WTC11 (cell line): ENCODE measurements around the gene ETV3. TPM values are rescaled to one million over a fixed set of nuclear protein-coding genes. Genes with fewer than 3 reads are reported as not detected.

ENCODE experiments used
- ATAC-seq: fragments of 200-7000 bp; cut with Tn5 transposase; 2 replicates; pipeline ENCODE4 v1.10.0; 2021; ENCODE audit warnings: mild to moderate bottlenecking, moderate library complexity
- CTCF ChIA-PET: fragments of 300-600 bp; sonication (Branson Sonifier 250); formaldehyde crosslinking; loops from one replicate; lab custom pipeline; 2021; ENCODE audit warnings: antibody characterized with exemption; lab: Charles Lee
- POLR2A ChIA-PET: fragments of 350-600 bp; sonication (Branson Sonifier 250); formaldehyde crosslinking; loops from one replicate; lab custom pipeline; 2021; ENCODE audit warnings: antibody characterized with exemption; lab: Charles Lee
- DNase-seq: peaks from one replicate; pipeline ENCODE4 v3.0.0; 2021; ENCODE audit warnings: low spot score
- H3K27ac Mint-ChIP-seq: 2 replicates; pipeline ENCODE4 v1.8.0; 2021; ENCODE audit warnings: mixed read lengths
- H3K27me3 Mint-ChIP-seq: 2 replicates; pipeline ENCODE4 v1.8.0; 2021; ENCODE audit warnings: low read depth, mild to moderate bottlenecking, moderate library complexity, mixed read lengths
- H3K36me3 Mint-ChIP-seq: 2 replicates; pipeline ENCODE4 v1.8.0; 2021; ENCODE audit warnings: mixed read lengths
- H3K4me1 Mint-ChIP-seq: 2 replicates; pipeline ENCODE4 v1.8.0; 2022; ENCODE audit warnings: mixed read lengths
- H3K4me3 Mint-ChIP-seq: 2 replicates; pipeline ENCODE4 v1.8.0; 2021; ENCODE audit warnings: mild to moderate bottlenecking, moderate library complexity, mixed read lengths
- H3K9me3 Mint-ChIP-seq: 2 replicates; pipeline ENCODE4 v1.8.0; 2021; ENCODE audit warnings: mixed read lengths
- EMX1 ChIP-seq: fragments of 250-450 bp; sonication (Bioruptor Pico); IDR thresholded peaks from 2 replicates; pipeline ENCODE4 v1.8.0; 2021; ENCODE audit warnings: mild to moderate bottlenecking
- FOXK1 ChIP-seq: sonication (generic); formaldehyde crosslinking; IDR thresholded peaks from 2 replicates; pipeline ENCODE4 v1.8.0; 2022; ENCODE audit warnings: mild to moderate bottlenecking, moderate library complexity, missing genetic modification reagents
- FOXP1 ChIP-seq: sonication (generic); formaldehyde crosslinking; IDR thresholded peaks from 2 replicates; pipeline ENCODE4 v1.8.0; 2022; ENCODE audit warnings: missing genetic modification reagents, mild to moderate bottlenecking, moderate library complexity, borderline replicate concordance
- GABPB1 ChIP-seq: sonication (generic); formaldehyde crosslinking; IDR thresholded peaks from 2 replicates; pipeline ENCODE4 v1.8.1; 2023; ENCODE audit warnings: mild to moderate bottlenecking, missing genetic modification reagents
- GRHL2 ChIP-seq: fragments of 250-450 bp; sonication (Bioruptor Pico); IDR thresholded peaks from 2 replicates; pipeline ENCODE4 v1.8.0; 2022; ENCODE audit warnings: mild to moderate bottlenecking, moderate library complexity; ENCODE audit not compliant: insufficient replicate concordance, severe bottlenecking
- IRF2 ChIP-seq: sonication (generic); formaldehyde crosslinking; IDR thresholded peaks from 2 replicates; pipeline ENCODE4 v1.8.0; 2022; ENCODE audit warnings: low read depth, missing genetic modification reagents, borderline replicate concordance
- JAZF1 ChIP-seq: fragments of 250-450 bp; sonication (Bioruptor Pico); IDR thresholded peaks from 2 replicates; pipeline ENCODE4 v1.9.0; 2021; ENCODE audit warnings: moderate library complexity, mild to moderate bottlenecking, inconsistent platforms
- RELA ChIP-seq: sonication (generic); formaldehyde crosslinking; IDR thresholded peaks from 2 replicates; pipeline ENCODE4 v1.8.1; 2022; ENCODE audit warnings: missing genetic modification reagents, mild to moderate bottlenecking, borderline replicate concordance
- TEAD1 ChIP-seq: sonication (generic); formaldehyde crosslinking; IDR thresholded peaks from 2 replicates; pipeline ENCODE4 v1.8.0; 2022; ENCODE audit warnings: mild to moderate bottlenecking, missing genetic modification reagents
- TEAD4 ChIP-seq: sonication (generic); formaldehyde crosslinking; IDR thresholded peaks from 2 replicates; pipeline ENCODE4 v1.8.0; 2022; ENCODE audit warnings: mild to moderate bottlenecking, missing genetic modification reagents
- total RNA-seq: library from RNA; stranded (reverse); gene quantifications from 3 replicates; pipeline ENCODE4 v1.2.3, GENCODE V29; 2021
- TF ChIP-seq, protein P1 (sequence below): fragments of 250-450 bp; sonication (Bioruptor Pico); IDR thresholded peaks from 2 replicates; pipeline ENCODE4 v1.9.0; 2021; ENCODE audit warnings: mild to moderate bottlenecking
- TF ChIP-seq, protein P2 (sequence below): fragments of 200-600 bp; IDR thresholded peaks from 2 replicates; pipeline ENCODE4 v1.8.0; 2022; ENCODE audit warnings: antibody characterized with exemption
- TF ChIP-seq, protein P3 (sequence below): fragments of 250-450 bp; sonication (Bioruptor Pico); IDR thresholded peaks from 2 replicates; pipeline ENCODE4 v1.8.0; 2021; ENCODE audit warnings: mild to moderate bottlenecking
- TF ChIP-seq, protein P4 (sequence below): sonication (generic); formaldehyde crosslinking; IDR thresholded peaks from 2 replicates; pipeline ENCODE4 v1.8.0; 2023; ENCODE audit warnings: missing genetic modification reagents
- TF ChIP-seq, protein P5 (sequence below): fragments of 250-450 bp; sonication (Bioruptor Pico); IDR thresholded peaks from 2 replicates; pipeline ENCODE4 v1.9.0; 2021; ENCODE audit warnings: mild to moderate bottlenecking
- TF ChIP-seq, protein P6 (sequence below): sonication (generic); formaldehyde crosslinking; IDR thresholded peaks from 2 replicates; pipeline ENCODE4 v1.8.1; 2023; ENCODE audit warnings: mild to moderate bottlenecking, missing genetic modification reagents

The ETV3 gene
- total RNA-seq, 1 experiment from 2014 or later, result 26.0 TPM

DNA sequence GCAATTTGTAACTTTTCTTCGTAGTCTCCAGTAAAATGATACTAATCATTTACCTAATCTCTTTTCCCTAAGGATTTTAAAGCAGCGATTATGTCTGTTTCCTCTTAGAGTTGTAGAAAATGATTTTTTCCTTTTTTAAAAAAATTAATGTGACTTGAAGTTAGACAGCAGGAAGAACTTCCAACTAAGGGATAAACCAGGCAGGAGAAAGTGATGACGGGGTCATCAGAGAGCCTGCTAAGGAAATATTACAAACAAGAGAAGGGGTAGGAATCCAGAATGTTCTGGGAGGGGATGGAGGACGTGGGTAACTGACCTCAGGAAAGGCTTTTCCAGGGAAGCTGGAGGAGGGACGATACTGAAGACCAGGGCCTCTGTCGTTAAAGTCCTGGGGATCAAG is 29.7 kb downstream of the ETV3 start (continued):
- TF ChIP-seq, protein P1, sequence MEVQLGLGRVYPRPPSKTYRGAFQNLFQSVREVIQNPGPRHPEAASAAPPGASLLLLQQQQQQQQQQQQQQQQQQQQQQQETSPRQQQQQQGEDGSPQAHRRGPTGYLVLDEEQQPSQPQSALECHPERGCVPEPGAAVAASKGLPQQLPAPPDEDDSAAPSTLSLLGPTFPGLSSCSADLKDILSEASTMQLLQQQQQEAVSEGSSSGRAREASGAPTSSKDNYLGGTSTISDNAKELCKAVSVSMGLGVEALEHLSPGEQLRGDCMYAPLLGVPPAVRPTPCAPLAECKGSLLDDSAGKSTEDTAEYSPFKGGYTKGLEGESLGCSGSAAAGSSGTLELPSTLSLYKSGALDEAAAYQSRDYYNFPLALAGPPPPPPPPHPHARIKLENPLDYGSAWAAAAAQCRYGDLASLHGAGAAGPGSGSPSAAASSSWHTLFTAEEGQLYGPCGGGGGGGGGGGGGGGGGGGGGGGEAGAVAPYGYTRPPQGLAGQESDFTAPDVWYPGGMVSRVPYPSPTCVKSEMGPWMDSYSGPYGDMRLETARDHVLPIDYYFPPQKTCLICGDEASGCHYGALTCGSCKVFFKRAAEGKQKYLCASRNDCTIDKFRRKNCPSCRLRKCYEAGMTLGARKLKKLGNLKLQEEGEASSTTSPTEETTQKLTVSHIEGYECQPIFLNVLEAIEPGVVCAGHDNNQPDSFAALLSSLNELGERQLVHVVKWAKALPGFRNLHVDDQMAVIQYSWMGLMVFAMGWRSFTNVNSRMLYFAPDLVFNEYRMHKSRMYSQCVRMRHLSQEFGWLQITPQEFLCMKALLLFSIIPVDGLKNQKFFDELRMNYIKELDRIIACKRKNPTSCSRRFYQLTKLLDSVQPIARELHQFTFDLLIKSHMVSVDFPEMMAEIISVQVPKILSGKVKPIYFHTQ, result no peak
- TF ChIP-seq RELA, result no peak
- TF ChIP-seq, all 79 proteins: peak for 0

DNA sequence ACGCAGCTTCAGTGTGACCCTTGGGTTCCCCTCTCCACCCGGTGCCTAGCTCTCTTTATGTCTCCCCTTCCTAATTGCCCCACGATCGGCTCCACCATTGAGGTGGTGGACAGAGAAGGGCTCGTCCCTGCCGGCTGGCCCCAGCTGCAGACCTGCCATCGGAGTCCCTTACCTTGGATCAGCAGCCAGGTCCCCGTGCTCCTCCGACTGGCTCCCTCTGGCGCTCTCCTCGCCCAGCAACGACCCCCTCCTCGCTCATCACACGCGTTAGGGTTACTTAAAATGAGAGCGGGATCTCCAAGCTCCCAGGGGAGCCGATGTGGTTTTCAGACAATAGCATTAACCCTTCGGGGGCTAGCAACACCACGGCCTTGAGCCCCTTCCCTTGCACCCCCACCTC is 30.5 kb downstream of the ETV3 start:
- Mint-ChIP-seq H3K4me1 (peaks cover 42% of the 10 kb centered on the region), H3K27ac (no peak overlapping the region), H3K36me3 (no peaks in the 10 kb centered on the region), H3K4me3 (no peak overlapping the region)
- DNase-seq (no peak), ATAC-seq (no peak; the same call in 1 of the 2 replicates)
- POLR2A ChIA-PET, result interaction anchor here (0.6 kb wide), 1 partner anchor 47 kb away, joined by 3 read pairs; no protein-coding TSS in a partner anchor
- TF ChIP-seq, protein P2, sequence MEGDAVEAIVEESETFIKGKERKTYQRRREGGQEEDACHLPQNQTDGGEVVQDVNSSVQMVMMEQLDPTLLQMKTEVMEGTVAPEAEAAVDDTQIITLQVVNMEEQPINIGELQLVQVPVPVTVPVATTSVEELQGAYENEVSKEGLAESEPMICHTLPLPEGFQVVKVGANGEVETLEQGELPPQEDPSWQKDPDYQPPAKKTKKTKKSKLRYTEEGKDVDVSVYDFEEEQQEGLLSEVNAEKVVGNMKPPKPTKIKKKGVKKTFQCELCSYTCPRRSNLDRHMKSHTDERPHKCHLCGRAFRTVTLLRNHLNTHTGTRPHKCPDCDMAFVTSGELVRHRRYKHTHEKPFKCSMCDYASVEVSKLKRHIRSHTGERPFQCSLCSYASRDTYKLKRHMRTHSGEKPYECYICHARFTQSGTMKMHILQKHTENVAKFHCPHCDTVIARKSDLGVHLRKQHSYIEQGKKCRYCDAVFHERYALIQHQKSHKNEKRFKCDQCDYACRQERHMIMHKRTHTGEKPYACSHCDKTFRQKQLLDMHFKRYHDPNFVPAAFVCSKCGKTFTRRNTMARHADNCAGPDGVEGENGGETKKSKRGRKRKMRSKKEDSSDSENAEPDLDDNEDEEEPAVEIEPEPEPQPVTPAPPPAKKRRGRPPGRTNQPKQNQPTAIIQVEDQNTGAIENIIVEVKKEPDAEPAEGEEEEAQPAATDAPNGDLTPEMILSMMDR, result no peak
- no peak for TF ChIP-seq FOXK1 (CRISPR knock-in tag)
- TF ChIP-seq FOXP1 (CRISPR knock-in tag), result no peak
- TF ChIP-seq, protein P3, sequence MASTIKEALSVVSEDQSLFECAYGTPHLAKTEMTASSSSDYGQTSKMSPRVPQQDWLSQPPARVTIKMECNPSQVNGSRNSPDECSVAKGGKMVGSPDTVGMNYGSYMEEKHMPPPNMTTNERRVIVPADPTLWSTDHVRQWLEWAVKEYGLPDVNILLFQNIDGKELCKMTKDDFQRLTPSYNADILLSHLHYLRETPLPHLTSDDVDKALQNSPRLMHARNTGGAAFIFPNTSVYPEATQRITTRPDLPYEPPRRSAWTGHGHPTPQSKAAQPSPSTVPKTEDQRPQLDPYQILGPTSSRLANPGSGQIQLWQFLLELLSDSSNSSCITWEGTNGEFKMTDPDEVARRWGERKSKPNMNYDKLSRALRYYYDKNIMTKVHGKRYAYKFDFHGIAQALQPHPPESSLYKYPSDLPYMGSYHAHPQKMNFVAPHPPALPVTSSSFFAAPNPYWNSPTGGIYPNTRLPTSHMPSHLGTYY (CRISPR knock-in tag), result no peak
- no peak for TF ChIP-seq GABPB1 (CRISPR knock-in tag)
- TF ChIP-seq, protein P4, sequence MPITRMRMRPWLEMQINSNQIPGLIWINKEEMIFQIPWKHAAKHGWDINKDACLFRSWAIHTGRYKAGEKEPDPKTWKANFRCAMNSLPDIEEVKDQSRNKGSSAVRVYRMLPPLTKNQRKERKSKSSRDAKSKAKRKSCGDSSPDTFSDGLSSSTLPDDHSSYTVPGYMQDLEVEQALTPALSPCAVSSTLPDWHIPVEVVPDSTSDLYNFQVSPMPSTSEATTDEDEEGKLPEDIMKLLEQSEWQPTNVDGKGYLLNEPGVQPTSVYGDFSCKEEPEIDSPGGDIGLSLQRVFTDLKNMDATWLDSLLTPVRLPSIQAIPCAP (CRISPR knock-in tag), result no peak
- no peak for TF ChIP-seq JAZF1 (CRISPR knock-in tag)
- no peak for TF ChIP-seq EMX1 (CRISPR knock-in tag)
- TF ChIP-seq, protein P5, sequence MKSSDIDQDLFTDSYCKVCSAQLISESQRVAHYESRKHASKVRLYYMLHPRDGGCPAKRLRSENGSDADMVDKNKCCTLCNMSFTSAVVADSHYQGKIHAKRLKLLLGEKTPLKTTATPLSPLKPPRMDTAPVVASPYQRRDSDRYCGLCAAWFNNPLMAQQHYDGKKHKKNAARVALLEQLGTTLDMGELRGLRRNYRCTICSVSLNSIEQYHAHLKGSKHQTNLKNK (CRISPR knock-in tag), result no peak
- no peak for TF ChIP-seq GRHL2
- TF ChIP-seq IRF2 (CRISPR knock-in tag), result no peak
- TF ChIP-seq, protein P6, sequence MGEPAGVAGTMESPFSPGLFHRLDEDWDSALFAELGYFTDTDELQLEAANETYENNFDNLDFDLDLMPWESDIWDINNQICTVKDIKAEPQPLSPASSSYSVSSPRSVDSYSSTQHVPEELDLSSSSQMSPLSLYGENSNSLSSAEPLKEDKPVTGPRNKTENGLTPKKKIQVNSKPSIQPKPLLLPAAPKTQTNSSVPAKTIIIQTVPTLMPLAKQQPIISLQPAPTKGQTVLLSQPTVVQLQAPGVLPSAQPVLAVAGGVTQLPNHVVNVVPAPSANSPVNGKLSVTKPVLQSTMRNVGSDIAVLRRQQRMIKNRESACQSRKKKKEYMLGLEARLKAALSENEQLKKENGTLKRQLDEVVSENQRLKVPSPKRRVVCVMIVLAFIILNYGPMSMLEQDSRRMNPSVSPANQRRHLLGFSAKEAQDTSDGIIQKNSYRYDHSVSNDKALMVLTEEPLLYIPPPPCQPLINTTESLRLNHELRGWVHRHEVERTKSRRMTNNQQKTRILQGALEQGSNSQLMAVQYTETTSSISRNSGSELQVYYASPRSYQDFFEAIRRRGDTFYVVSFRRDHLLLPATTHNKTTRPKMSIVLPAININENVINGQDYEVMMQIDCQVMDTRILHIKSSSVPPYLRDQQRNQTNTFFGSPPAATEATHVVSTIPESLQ (CRISPR knock-in tag), result no peak
- TF ChIP-seq TEAD1 (CRISPR knock-in tag), result no peak
- TF ChIP-seq, all 79 proteins: peak for 0
- Mint-ChIP-seq H3K27me3 (peaks cover 43% of the 10 kb centered on the region), H3K9me3 (no peaks in the 10 kb centered on the region)
- CTCF ChIA-PET, result interaction anchor here (1.8 to 1.9 kb wide), 2 partner anchors 17 to 48 kb away, joined by 7 to 10 read pairs; no protein-coding TSS in a partner anchor

DNA sequence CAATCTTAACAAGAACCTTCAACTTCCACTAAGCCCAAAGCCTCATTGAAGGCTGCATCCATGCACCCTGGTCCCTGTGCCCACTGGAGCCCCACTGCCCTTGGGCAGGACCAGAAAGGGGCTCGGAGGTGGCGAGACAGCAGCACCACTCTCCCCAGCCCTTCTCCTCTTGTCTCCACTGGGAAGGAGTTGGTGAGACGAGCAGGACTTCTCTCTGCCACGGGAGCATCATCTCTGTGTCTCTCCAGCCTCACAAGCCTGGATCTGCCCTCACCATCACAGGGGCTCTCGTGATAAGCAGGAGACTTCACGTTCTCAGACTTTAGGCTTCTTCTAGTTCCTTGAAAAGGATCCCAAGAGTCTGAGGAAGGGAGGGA is 31.4 kb downstream of the ETV3 start:
- no peaks in the 10 kb centered on the region for H3K9me3 Mint-ChIP-seq
- CTCF ChIA-PET, result interaction anchor here (1.8 to 1.9 kb wide), 2 partner anchors 16 to 49 kb away, joined by 7 to 10 read pairs; no protein-coding TSS in a partner anchor
- no peak for DNase-seq
- H3K27me3 Mint-ChIP-seq, result peaks cover 40% of the 10 kb centered on the region
- H3K4me1 Mint-ChIP-seq, result peaks cover 35% of the 10 kb centered on the region
- no peak overlapping the region for H3K4me3 Mint-ChIP-seq
- POLR2A ChIA-PET, result no interaction called here
- no peaks in the 10 kb centered on the region for H3K36me3 Mint-ChIP-seq
- H3K27ac Mint-ChIP-seq, result no peak overlapping the region
- TF ChIP-seq TEAD4 (CRISPR knock-in tag), result no peak
- no peak for ATAC-seq
